NT2/D1 (cell line): Measurements from ENCODE around the gene PHACTR1.

Experiments used
- SUZ12 ChIP-seq: IDR thresholded peaks from 2 replicates; pipeline ENCODE4 v1.6.1; 2011; ENCODE audit not compliant: insufficient read length, insufficient read depth; ENCODE audit errors: extremely low read depth
- YY1 ChIP-seq: IDR thresholded peaks from 2 replicates; pipeline ENCODE4 v1.6.1; 2011; ENCODE audit not compliant: insufficient read length, insufficient read depth
- ZNF274 ChIP-seq: IDR thresholded peaks from 2 replicates; pipeline ENCODE4 v1.6.1; 2011; ENCODE audit warnings: mild to moderate bottlenecking, low read depth, low read length

DNA sequence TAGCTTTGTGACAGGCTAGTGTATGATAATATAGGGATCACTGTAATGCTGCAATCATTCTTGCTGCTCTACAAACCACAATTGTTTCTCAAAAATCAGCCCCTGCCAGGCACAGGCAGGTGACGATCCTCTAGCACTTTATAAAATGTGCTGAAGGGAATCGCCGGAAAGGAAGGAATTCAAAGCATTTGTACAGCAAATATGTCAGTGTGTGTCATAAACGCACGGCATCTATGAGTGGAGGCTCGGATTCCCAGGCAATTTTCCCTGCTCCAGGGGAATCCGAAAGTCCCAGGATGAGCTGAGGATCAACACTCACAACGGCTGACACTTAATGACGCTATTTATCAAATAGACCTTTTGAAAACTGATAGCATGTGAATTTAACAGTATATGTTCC is 1.4 kb downstream of the PHACTR1 start:
- TF ChIP-seq ZNF274 = no peak
- no peak for TF ChIP-seq YY1
- TF ChIP-seq SUZ12 = no peak
